Measurements from ENCODE around the gene SNN.

Gene SNN

DNA sequence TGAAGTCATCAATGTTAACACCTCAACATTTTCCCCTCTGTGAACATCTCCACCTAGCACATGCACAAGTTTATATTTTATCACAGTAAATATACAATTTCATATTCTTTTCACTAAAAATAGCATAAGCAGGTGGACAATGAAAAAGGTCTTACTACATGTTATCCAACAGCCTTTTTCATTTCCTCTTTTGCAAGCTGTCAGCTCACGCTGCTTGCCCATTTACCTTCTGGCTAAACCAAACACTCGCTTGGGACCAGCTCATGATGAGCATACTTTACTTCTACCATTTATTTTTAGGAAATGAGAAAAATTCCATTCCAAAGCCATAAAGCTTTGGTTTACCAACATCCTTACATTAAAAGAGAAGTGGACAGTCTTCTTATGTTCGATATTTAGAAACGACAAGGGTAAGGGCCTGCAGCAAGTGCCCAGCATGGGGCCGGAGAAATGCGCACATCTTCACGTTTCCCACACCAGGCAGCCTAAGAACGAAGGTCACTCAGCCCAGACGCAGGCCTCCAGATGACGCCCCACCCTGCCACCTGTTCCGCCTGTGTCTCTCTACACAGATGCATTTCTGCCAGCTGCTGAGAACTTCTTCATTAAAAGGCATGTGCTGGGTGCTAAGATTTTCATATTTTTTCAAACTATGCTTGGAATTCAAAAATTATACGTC, 13.9 kb downstream of the SNN start:
- DNase-seq: no peak

DNA sequence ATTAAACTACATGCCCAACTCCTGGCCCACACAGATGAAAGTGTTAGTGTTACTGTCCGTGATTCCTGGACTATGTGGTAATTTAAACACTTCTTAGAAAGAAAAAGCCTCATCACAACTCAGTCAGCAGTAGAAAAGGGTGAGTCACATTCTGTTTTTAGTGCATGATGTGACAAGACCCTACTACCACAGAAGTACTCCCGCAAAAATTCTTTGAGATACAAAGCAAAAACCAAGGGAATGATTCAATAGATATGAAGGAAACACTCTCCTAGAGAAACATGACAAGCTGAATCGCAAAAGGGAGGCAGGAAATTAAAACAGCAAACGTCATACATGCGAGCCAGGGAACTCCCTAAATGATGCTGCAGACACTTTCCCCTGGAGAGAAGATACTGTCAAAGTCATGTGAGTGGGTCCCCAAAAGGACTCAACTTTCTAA, 14.4 kb downstream of the SNN start:
- DNase-seq: no peak

DNA sequence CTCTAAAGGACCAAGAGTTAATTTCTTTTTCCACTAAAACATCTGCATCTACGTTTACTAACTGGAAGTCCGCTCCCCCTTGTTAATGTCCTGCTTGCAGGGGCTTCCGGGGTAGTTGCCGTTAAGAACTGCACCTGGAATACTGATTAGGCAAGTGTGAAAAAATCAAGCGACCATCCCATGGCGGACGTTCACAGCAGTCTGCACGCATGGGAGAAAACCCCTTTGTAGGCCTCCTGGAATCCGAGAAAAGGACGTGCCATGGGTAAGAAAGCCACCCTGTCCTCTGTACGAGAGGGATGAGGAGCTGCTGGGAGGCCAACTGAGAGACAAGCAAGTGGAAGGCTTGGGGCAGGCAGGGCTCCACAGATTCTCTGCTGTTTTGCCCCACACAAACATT, 14.9 kb downstream of the SNN start:
- no peak for DNase-seq

DNA sequence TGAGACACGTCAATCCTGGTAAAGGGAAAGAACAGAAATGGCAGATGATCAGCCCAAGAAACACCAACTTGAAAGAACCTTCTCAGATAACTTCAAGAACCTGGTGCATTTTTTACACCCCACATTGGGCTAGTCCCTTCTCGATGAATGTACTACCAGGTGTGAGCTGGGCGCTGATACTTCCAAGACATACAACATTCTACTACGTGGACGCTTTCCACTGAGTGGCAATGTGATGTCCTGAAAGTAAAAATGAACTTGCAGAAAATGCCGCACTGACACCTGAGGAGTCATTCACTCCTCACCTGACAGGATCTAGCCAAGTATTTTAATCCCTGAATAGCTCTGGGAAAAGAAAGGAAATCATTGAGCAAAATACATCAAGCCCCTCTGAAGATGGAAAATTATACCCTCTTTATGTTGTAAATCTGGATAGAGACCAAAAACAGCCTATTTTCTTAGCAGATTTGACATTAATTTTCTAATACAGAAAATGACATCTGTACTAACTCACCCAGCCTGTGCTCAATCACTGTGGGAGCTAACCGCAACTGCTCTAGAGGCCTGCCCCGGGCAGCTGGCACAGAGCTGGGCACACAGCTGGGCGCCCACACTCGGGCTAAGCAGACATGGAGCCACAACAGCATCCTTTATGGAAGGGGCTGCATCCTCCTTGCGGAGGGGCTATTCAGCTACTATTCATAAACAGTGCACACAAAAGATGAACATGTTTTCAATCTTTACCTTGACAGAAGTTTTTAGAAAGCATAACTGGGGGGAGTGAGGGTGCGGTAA, 16.2 kb downstream of the SNN start:
- no peak for DNase-seq

- DNase-seq: no peak
Measured at GRCh38 chr16:11685844-11686618, 17.8 kb downstream of the SNN start.

DNA sequence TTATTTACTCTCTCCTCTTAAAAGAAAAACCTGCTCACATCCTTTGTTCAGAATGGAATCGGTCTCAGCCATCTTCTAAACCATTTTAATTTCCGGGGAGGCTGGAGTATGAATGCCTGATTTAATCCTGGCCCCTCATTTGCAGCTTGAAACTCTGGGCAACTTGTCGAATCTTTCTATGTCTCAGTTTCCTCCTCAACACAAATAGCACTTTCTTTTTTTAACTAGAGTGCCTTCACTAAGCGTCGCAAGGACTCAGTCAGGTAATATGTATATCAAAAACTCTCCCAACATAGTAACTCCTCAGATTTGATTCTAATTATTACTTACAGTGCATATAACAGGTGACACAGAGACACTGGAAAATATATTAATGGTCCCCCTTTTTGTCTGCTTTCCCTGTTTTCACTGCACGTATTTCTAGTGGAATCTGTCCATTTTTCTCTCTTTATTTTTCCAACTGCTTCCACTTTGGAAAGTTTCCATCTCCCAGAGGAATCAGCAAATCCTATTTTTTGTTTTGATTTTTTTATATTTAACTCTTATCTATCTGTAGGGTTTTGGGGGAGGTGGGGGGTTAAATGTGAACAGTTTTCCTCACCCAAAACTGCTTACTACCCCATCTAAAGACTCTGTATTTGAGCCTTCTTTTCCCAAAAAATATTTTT, 18.6 kb downstream of the SNN start:
- DNase-seq: no peak

DNA sequence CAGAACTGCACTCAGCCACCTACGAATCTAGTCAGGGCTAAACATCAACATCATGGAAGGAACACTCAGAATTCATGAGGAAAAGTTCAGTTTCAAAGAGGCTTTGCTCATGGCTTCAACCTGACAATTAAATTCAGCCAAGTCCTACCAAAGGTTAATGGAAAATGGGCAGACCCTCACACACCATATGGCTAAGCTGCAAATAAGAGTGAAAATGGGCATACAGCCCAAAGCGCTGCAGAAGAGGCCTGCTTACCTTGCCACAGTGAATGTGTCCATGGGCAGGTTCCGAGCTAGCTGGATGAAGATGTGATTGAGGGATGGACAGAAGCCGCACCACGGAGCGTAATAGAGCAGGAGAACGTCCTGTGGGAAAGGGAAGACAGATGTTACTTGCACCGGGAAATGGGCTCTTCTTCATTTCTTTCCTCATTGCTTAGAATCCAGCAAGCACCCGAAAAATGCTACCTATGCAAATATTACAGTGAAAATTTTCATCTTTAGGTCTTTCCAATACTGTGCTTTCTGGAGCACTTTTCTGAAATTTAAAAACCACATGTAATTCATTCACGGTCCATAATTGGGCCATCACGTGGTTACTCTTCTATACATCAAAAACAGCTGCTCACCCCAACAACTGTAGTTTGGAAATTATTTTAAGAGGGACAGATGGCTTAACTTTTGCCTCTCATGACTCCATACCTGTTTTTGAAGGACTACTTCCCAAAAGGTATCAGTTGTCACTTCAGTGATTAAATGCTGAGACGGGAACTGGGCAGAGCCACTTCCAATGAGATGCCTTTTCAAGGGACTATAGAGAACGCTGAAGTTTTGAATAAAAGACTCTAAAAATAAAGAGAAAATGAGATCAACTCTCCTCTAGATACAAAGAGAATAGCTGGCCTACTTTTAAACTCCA, 19.6 kb downstream of the SNN start:
- DNase-seq: no peak

DNA sequence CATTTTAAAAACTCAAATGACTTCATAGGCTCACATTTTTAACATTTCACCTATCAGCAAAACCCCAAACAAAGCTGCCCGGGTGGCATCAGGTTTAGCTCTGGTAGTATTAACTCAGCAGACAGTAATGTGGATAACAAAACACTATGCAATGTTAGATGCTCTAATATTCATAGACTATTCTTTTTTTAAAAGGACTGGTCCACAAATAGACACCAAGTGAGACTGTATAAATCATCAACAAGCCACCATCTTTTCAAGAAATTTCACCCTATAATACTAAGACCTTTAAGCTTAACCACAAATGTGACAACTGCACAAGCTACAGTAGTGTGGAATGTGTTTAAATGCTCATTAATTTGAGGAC, 20.2 kb downstream of the SNN start:
- DNase-seq: no peak

DNA sequence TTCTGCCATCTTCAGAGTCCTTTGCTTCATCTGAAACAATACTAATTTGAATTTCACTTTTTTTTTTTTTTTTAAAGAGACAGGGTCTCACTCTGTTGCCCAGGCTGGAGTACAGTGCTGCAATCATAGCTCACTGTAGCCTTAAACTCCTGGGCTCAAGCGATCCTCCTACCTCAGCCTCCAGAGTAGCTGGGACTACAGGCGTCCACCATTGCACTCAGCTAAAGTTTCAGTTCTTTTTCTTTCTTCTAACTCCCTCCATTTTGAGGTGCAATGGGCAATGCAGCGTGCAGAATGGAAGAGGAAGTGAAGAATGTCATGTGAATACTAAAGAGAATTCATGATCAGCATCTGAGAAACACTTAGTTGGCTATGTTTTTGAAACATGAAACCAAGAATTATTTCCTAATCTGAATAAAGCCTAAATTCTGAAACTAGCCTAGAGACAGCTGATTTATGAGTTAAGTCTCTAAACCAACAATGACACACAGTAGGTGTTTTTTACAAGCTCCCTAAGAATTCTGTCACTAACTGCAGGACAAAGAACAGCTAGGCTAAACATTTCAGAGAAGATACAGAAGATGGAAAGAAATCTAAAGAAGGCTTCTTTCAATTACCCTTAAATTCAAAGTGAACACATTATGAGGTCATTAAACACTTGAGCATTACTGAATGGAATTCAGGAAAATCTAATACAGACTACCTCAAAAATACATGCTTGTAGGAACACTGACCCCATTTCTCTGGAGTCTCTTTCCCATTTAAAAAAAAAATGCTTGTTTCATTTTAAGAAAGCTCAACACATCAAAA, 21.0 kb downstream of the SNN start:
- no peak for DNase-seq

- DNase-seq: no peak
Measured at GRCh38 chr16:11691235-11691634, 23.0 kb downstream of the SNN start.

- no peak for DNase-seq
Measured at GRCh38 chr16:11691771-11692170, 23.5 kb downstream of the SNN start.

DNA sequence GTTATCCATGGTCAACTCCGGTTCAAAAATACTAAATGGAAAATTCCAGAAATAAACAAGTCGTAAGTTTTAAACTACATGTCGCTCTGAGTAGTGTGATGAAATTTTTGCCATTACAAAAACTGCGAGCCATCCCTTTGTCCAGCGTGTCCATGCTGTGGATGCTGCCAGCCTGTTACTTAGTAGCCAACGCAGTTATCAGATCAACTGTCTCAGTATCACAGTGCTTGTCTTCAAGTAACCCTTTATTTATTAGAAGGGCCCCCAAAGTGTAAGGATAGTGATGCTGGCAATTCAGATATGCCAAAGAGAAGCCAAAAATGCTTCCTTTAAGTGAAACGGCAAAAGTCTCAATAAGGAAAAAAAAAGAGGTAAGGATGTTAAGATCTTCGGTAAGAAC, 23.9 kb downstream of the SNN start:
- no peak for DNase-seq

GRCh38 chr16:11692651-11693050, 24.4 kb downstream of the SNN start:
- no peak for DNase-seq

DNA sequence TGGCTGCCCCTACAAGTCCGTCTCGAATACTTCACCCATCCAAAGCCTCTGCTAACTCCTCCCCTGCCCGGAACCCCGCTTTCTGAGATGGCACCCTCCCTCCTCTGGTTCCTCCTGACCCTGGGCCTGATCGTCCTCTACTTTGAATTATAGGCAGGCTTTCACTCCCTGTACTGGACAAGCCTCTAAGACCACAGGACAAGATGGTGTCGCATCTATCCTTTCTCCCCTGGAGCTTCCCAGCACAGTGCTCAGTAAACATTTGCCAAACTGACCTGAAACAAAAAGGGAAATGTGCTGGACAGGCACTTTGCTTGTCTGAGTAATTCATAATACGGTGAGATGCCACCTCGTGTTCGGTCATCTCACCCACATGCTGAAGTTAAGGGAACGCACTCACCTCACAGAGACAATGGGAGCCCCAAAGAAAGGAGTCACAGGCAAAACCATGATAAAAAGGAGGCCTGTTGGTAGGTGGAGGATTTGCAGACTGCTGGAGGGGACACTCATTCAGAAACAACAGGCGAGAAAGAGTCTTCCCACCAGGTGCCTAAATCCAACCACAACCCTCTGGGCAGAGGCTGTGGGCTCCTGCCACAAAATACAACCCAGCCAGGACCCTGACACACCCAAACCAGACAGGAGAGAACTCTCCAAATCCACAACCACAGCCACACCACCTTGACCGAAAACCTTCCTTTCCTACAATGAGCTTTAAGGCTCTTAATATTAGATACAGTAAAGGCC, 28.2 kb downstream of the SNN start:
- DNase-seq: peak; percentile 55

DNA sequence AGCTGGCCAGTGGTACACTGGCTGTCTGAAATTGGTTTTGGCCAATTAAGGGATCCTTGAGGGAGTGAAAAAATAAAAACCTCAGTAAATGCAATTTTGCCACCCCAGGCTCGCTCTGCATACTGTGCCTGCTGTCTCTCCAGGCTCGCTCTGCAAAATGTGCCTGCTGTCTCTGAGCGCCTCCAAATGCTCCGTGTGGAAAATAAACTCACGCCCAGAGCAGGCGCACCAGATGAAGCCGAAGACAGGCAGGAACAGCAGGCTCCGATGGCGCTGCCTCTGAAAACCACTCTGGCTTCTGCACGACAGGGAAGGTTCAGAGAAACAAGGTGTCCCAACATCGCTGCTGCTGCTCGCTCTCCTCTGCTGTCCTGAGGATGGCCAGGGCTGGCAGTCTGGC, 29.1 kb downstream of the SNN start:
- no peak for DNase-seq

DNA sequence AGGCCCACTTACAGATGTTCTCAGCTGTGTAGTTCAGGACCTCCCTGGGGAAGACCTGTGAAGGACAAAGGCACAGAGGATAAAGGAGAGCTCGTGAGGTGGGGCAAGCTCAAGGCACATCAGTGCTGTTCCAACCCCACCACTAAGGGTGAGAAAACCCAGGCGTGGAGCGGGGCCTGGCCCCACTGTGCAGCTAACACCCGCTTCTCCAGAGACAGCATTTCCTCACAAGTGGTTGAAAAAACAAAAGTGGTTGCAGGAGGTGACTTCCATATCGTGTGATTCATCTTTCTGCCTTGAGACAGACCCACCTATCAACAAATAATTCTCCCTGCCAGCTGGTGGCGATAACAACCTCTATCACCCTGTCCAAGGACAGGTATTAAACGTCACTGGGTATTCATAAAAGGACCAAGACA, 30.0 kb downstream of the SNN start:
- DNase-seq: peak; percentile 47

GRCh38 chr16:11699234-11699894, 31.1 kb downstream of the SNN start:
- DNase-seq: no peak

DNA sequence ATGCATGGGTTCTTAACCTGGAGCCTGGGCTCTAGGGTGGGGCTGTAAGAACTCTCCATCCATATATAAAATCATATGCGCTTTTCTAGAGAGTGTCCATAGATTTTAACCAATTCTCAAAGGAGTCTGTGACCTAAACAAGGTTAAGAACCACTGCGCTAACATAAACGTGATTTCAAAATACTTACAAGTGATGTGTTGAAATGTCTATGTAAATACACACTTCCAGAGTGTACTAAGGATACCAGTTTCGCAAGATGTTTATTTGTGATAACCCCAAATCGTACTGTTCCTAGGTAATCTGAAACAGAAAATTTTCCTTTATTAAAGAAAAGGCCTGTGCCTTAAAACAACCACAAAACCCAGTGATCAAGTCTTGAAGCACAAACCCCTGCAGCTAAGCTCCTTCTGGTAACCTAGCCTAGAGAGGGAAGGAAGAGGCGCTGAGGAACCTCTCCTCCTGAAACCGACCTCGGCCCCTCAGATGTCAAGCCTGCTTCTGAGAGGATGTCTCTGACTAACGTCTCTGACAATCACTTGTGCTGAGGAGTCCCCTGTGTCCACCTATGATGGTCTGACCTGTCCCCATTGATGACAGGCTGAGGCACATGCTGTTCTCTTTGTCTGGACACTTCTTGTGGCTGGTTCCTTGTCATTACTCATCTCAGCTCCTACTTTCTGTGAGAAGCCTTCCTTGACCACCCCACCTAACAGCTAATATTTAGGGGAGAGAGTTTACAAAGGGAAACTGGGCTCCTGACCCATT, 32.2 kb downstream of the SNN start:
- no peak for DNase-seq

All from activated CD4-positive, alpha-beta T cell treated with anti-CD3 and anti-CD28 coated beads, Interleukin-2, Interleukin-6, amounts not matched to agents 100 ng/mL and 50 ng/mL, durations not matched to agents 16 hours and 8 hours (primary cell).